ENCODE measurements around the gene SBF2. TPM values are rescaled to one million over a fixed set of nuclear protein-coding genes. Genes with fewer than 3 reads are reported as not detected.
"Not testable (repeated sequence)": the region's sequence is repeated elsewhere in the genome, so short reads cannot be mapped to it uniquely, and the experiment has no call there.

The SBF2 gene
- total and polyA plus RNA-seq, 3 donors from 2014 or later: 27.8 to 52.8 (median 48.7) TPM

- intact Hi-C loops (cut with DNase I; ENCODE audit: low total_unique reads): no loop called here
- H3K27me3 ChIP-seq: no peaks in the 10 kb centered on the region
- no peak overlapping the region for H3K27ac ChIP-seq
- WGBS, 2 donors: 95 to 96% methylated on average over 3 of the region's 3 CpGs
- no peak for DNase-seq
- no peaks in the 10 kb centered on the region for H3K9me3 ChIP-seq
- H3K36me3 ChIP-seq (ENCODE audit: low read depth, missing control alignments): no peaks in the 10 kb centered on the region
- H3K4me1 ChIP-seq: no peaks in the 10 kb centered on the region
- TF ChIP-seq CTCF (IDR thresholded peaks at IDR 0.05): no peak
- no peak for TF ChIP-seq POLR2A (IDR thresholded peaks at IDR 0.05)
- no peak overlapping the region for H3K4me3 ChIP-seq
Observed at GRCh38 chr11:10147195-10147594, 146.8 kb downstream of the SBF2 start.

GRCh38 chr11:10144954-10145353 lies 149.1 kb downstream of the SBF2 start:
- Histone ChIP-seq H3K4me1 (no peaks in the 10 kb centered on the region), H3K9me3 (no peaks in the 10 kb centered on the region), H3K36me3 (ENCODE audit: low read depth, missing control alignments) (no peaks in the 10 kb centered on the region), H3K4me3 (no peak overlapping the region), H3K27me3 (no peaks in the 10 kb centered on the region), H3K27ac (no peak overlapping the region)
- DNase-seq: no peak
- intact Hi-C loops (cut with DNase I; ENCODE audit: low total_unique reads): no loop called here
- 90 to 93% methylated on average over 4 of the region's 4 CpGs for WGBS, 2 donors
- TF ChIP-seq CTCF (IDR thresholded peaks at IDR 0.05) (no peak), POLR2A (IDR thresholded peaks at IDR 0.05) (no peak)

- Histone ChIP-seq H3K4me3 (no peak overlapping the region), H3K9me3 (no peaks in the 10 kb centered on the region), H3K36me3 (ENCODE audit: low read depth, missing control alignments) (no peaks in the 10 kb centered on the region), H3K4me1 (no peaks in the 10 kb centered on the region), H3K27me3 (no peaks in the 10 kb centered on the region), H3K27ac (no peak overlapping the region)
- DNase-seq: no peak
- intact Hi-C loops (cut with DNase I; ENCODE audit: low total_unique reads): no loop called here
- WGBS, 2 donors: 68 to 77% methylated on average over 2 of the region's 2 CpGs
- TF ChIP-seq CTCF (IDR thresholded peaks at IDR 0.05) (no peak), POLR2A (IDR thresholded peaks at IDR 0.05) (no peak)
Observed at GRCh38 chr11:10139656-10140055, 154.4 kb downstream of the SBF2 start.

GRCh38 chr11:10139143-10139542 lies 154.9 kb downstream of the SBF2 start:
- Histone ChIP-seq H3K27me3 (no peaks in the 10 kb centered on the region), H3K27ac (no peak overlapping the region), H3K36me3 (ENCODE audit: low read depth, missing control alignments) (no peaks in the 10 kb centered on the region), H3K4me3 (no peak overlapping the region), H3K9me3 (no peaks in the 10 kb centered on the region), H3K4me1 (no peaks in the 10 kb centered on the region)
- 91 to 94% methylated on average over 3 of the region's 3 CpGs for WGBS, 2 donors
- intact Hi-C loops (cut with DNase I; ENCODE audit: low total_unique reads): no loop called here
- no peak for DNase-seq
- TF ChIP-seq POLR2A (IDR thresholded peaks at IDR 0.05) (no peak), CTCF (IDR thresholded peaks at IDR 0.05) (no peak)

- intact Hi-C loops (cut with DNase I; ENCODE audit: low total_unique reads): no loop called here
- Histone ChIP-seq H3K27ac (no peak overlapping the region), H3K9me3 (no peaks in the 10 kb centered on the region), H3K4me1 (no peaks in the 10 kb centered on the region), H3K36me3 (ENCODE audit: low read depth, missing control alignments) (no peaks in the 10 kb centered on the region), H3K4me3 (no peak overlapping the region), H3K27me3 (no peaks in the 10 kb centered on the region)
- TF ChIP-seq POLR2A (IDR thresholded peaks at IDR 0.05) (no peak), CTCF (IDR thresholded peaks at IDR 0.05) (no peak)
- no peak for DNase-seq
- WGBS, 2 donors: 96 to 100% methylated on average over 3 to 5 of the region's 5 CpGs
Observed at GRCh38 chr11:10134975-10135481, 159.0 kb downstream of the SBF2 start.

DNA sequence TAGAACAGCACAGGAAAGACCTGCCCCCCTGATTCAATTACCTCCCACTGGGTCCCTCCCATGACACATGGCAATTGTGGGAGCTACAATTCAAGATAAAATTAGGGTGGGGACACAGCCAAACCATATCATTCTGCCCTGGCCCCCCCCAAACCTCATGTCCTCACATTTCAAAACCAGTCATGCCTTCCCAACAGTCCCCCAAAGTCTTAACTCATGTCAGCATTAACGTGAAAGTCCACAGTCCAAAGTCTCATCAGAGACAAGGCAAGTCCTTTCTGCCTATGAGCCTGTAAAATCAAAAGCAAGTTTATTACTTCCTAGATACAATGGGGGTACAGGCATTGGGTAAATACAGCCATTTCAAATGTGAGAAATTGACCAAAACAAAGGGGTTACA lies 159.8 kb downstream of the SBF2 start:
- intact Hi-C loops (cut with DNase I; ENCODE audit: low total_unique reads); H3K36me3 ChIP-seq (ENCODE audit: low read depth, missing control alignments): not testable (repeated sequence)

GRCh38 chr11:10133251-10133650 lies 160.8 kb downstream of the SBF2 start:
- H3K4me3 ChIP-seq; H3K36me3 ChIP-seq (ENCODE audit: low read depth, missing control alignments); DNase-seq; H3K27me3 ChIP-seq; H3K27ac ChIP-seq; intact Hi-C loops (cut with DNase I; ENCODE audit: low total_unique reads); H3K9me3 ChIP-seq; H3K4me1 ChIP-seq: not testable (repeated sequence)
- 96% methylated on average over 8 of the region's 23 CpGs; no CpG with 5 or more reads in 1 of the 2 donors for WGBS, 2 donors

More for the DNA sequence above, 159.8 kb downstream of the SBF2 start:
- not testable (repeated sequence) for H3K9me3 ChIP-seq, DNase-seq, H3K27ac ChIP-seq, H3K27me3 ChIP-seq, H3K4me1 ChIP-seq, H3K4me3 ChIP-seq
- 87 to 95% methylated on average over 1 of the region's 1 CpG for WGBS, 2 donors
